GM21619 (cell line): ENCODE data around the gene MXRA8.
"Not testable (repeated sequence)": the region's sequence is repeated elsewhere in the genome, so short reads cannot be mapped to it uniquely, and the experiment has no call there.

Experiments used
- ATAC-seq: cut with Tn5 transposase; IDR thresholded peaks from one replicate; pipeline ENCODE4 v1.9.1; 2021; ENCODE audit not compliant: unreplicated experiment

The MXRA8 gene

GRCh38 chr1:1358433-1359271 is at the start of gene MXRA8:
Gene MXRA8 (minus strand): TSS chr1:1358555. CDS start chr1:1358504, 51 bp downstream.
- no peak for ATAC-seq

GRCh38 chr1:1407636-1408318 is 49.4 kb upstream of the MXRA8 start:
- no peak for ATAC-seq

GRCh38 chr1:1406821-1407635 is 48.7 kb upstream of the MXRA8 start, which contains the start of gene MRPL20:
Gene MRPL20 (minus strand): TSS chr1:1407293. CDS start chr1:1407217, 76 bp downstream.
- peak; percentile 88 for ATAC-seq

- no peak for ATAC-seq
Measured at GRCh38 chr1:1406101-1406820, 47.9 kb upstream of the MXRA8 start.

- ATAC-seq = no peak
Measured at GRCh38 chr1:1403653-1404052, 45.3 kb upstream of the MXRA8 start.

GRCh38 chr1:1402901-1403392 is 44.6 kb upstream of the MXRA8 start:
- not testable (repeated sequence) for ATAC-seq

- ATAC-seq = no peak
Measured at GRCh38 chr1:1402072-1402900, 43.9 kb upstream of the MXRA8 start.

- no peak for ATAC-seq
Measured at GRCh38 chr1:1401457-1402010, 43.2 kb upstream of the MXRA8 start.

- ATAC-seq = no peak
Measured at GRCh38 chr1:1400576-1401456, 42.5 kb upstream of the MXRA8 start.

- peak; percentile 6 for ATAC-seq
Measured at GRCh38 chr1:1399872-1400575, 41.7 kb upstream of the MXRA8 start.

GRCh38 chr1:1399187-1399871 is 41.0 kb upstream of the MXRA8 start, which contains the start of gene CCNL2:
Gene CCNL2 (minus strand): TSS chr1:1399335. CDS start chr1:1399306, 29 bp downstream.
- peak; percentile 93 for ATAC-seq

GRCh38 chr1:1398677-1399186 is 40.4 kb upstream of the MXRA8 start:
- no peak for ATAC-seq

GRCh38 chr1:1397839-1398523 is 39.6 kb upstream of the MXRA8 start:
- ATAC-seq = no peak

GRCh38 chr1:1395166-1395565 is 36.8 kb upstream of the MXRA8 start:
- ATAC-seq = no peak

- ATAC-seq = no peak
Measured at GRCh38 chr1:1394116-1394515, 35.8 kb upstream of the MXRA8 start.

- no peak for ATAC-seq
Measured at GRCh38 chr1:1393428-1393827, 35.1 kb upstream of the MXRA8 start.
